PC-9 (cell line): ENCODE measurements around the gene ARID5B. TPM values are rescaled to one million over a fixed set of nuclear protein-coding genes. Genes with fewer than 3 reads are reported as not detected.

Experiments
- BruUV-seq: library from RNA; stranded (reverse); fragments of 400-500 nt; replicated peaks from 2 replicates; lab custom pipeline; 2021; lab: Mats Ljungman, UMichigan
- CTCF ChIA-PET: fragments of 300-600 bp; sonication (Branson Sonifier 250); formaldehyde crosslinking; loops from one replicate; lab custom pipeline; 2022; ENCODE audit warnings: antibody characterized with exemption; lab: Charles Lee
- POLR2A ChIA-PET: fragments of 300-600 bp; sonication (Branson Sonifier 250); formaldehyde crosslinking; loops from one replicate; lab custom pipeline; 2022; ENCODE audit warnings: antibody characterized with exemption; ENCODE audit not compliant: unreplicated experiment; lab: Charles Lee
- DNase-seq, 2 experiments: peaks; one replicate each; pipeline versions ENCODE4 v3.0.0 to v3.0.0-alpha.2; 2015 to 2022; ENCODE audit warnings: mixed read lengths in 1 of 2
- H2AFZ ChIP-seq: fragments of 200-600 bp; sonication (generic); 2 replicates; pipeline ENCODE4 v1.8.1; 2017; ENCODE audit warnings: antibody characterized with exemption
- H3F3A ChIP-seq: fragments of 200-600 bp; sonication (generic); 2 replicates; pipeline ENCODE4 v1.8.1; 2017; ENCODE audit warnings: antibody characterized with exemption, mild to moderate bottlenecking, low read depth; ENCODE audit not compliant: insufficient read depth
- H3K27ac ChIP-seq: fragments of 200-600 bp; sonication (generic); 2 replicates; pipeline ENCODE4 v1.6.1; 2016; ENCODE audit warnings: mixed run types
- H3K27me3 ChIP-seq: fragments of 200-600 bp; sonication (generic); 2 replicates; pipeline ENCODE4 v1.6.1; 2016; ENCODE audit warnings: low read depth, mixed run types; ENCODE audit not compliant: insufficient read depth
- H3K36me3 ChIP-seq: fragments of 200-600 bp; sonication (generic); 2 replicates; pipeline ENCODE4 v1.6.1; 2016; ENCODE audit warnings: low read depth, mixed run types
- H3K4me1 ChIP-seq: fragments of 200-600 bp; sonication (generic); replicated peaks from 2 replicates; pipeline ENCODE4 v1.6.1; 2016; ENCODE audit warnings: mixed run types; ENCODE audit not compliant: insufficient read depth
- H3K4me2 ChIP-seq: fragments of 200-600 bp; sonication (generic); 2 replicates; pipeline ENCODE4 v1.6.1; 2017; ENCODE audit warnings: mixed run types
- H3K4me3 ChIP-seq: fragments of 200-600 bp; sonication (generic); 2 replicates; pipeline ENCODE4 v1.6.1; 2016; ENCODE audit warnings: mixed run types
- H3K79me2 ChIP-seq: fragments of 200-600 bp; sonication (generic); 2 replicates; pipeline ENCODE4 v1.6.1; 2017; ENCODE audit warnings: low read depth, mixed run types
- H3K9me2 ChIP-seq: fragments of 200-600 bp; sonication (generic); 2 replicates; pipeline ENCODE4 v1.8.1; 2017; ENCODE audit warnings: mild to moderate bottlenecking; ENCODE audit not compliant: insufficient read depth
- H3K9me3 ChIP-seq: fragments of 200-600 bp; sonication (generic); 2 replicates; pipeline ENCODE4 v1.8.1; 2016; ENCODE audit warnings: low read depth; ENCODE audit not compliant: insufficient read depth
- H4K20me1 ChIP-seq: fragments of 200-600 bp; sonication (generic); 2 replicates; pipeline ENCODE4 v1.8.1; 2017; ENCODE audit not compliant: insufficient read depth
- CTCF ChIP-seq: fragments of 200-600 bp; sonication (generic); conservative IDR thresholded peaks from 2 replicates; pipeline ENCODE4 v1.6.1; 2017; ENCODE audit warnings: mixed run types, antibody characterized with exemption, mild to moderate bottlenecking, moderate library complexity
- EZH2 ChIP-seq: fragments of 200-600 bp; sonication (generic); IDR thresholded peaks from 2 replicates; pipeline ENCODE4 v1.8.0; 2017; ENCODE audit warnings: antibody characterized with exemption, low read depth
- intact Hi-C: fragments of 100-400 bp; cut with micrococcal nuclease; formaldehyde crosslinking; loops from one replicate; pipeline ENCODE4 v1.10.0; 2022; ENCODE audit not compliant: unreplicated experiment
- total RNA-seq: library from RNA; stranded (reverse); gene quantifications from 2 replicates; pipeline ENCODE4 v1.2.3, GENCODE V29; 2021

Gene ARID5B
- total RNA-seq, 1 experiment from 2014 or later, result 7.4 TPM

GRCh38 chr10:62037890-62038608, 136.6 kb downstream of the ARID5B start:
- DNase-seq, result peak in 1 of 2 experiments; percentile 69
- ChIA-PET POLR2A (interaction anchor here (0.5 to 0.6 kb wide), 2 partner anchors 57 to 580 kb away, joined by 3 to 4 read pairs; no protein-coding TSS in a partner anchor), CTCF (interaction anchor here (0.6 to 3.2 kb wide), 11 partner anchors 14 to 1221 kb away, joined by 3 to 23 read pairs (median 4); no protein-coding TSS in a partner anchor)
- no peaks in the 10 kb centered on the region for H3K9me2 ChIP-seq
- H3K9me3 ChIP-seq, result no peaks in the 10 kb centered on the region
- 0 out of 2 replicates have a peak, but pooled peaks cover 4% of the 10 kb centered on the region for H3F3A ChIP-seq
- TF ChIP-seq EZH2 (no peak), CTCF (no peak)
- no peaks in the 10 kb centered on the region for H4K20me1 ChIP-seq
- H3K4me2 ChIP-seq, result peak overlapping the region; percentile 59
- no TSS peak for BruUV-seq
- no peaks in the 10 kb centered on the region for H3K79me2 ChIP-seq
- intact Hi-C loops, result loop anchor here (1.0 to 10.0 kb wide), 15 partner anchors 39 to 1222 kb away; partner anchors contain the start of genes EGR2 and TMEM26
- no peaks in the 10 kb centered on the region for H3K27me3 ChIP-seq
- H3K27ac ChIP-seq, result peak overlapping the region; percentile 57
- H2AFZ ChIP-seq, result 0 out of 2 replicates have a peak overlapping the region, but pooled peaks have one; percentile 24
- H3K4me1 ChIP-seq, result peaks cover 31% of the 10 kb centered on the region
- H3K4me3 ChIP-seq, result peak overlapping the region; percentile 31; the same call in 1 of the 2 replicates
- H3K36me3 ChIP-seq, result no peaks in the 10 kb centered on the region

GRCh38 chr10:62038609-62039190, 137.2 kb downstream of the ARID5B start:
- ChIA-PET POLR2A (interaction anchor here (0.5 to 0.6 kb wide), 3 partner anchors 38 to 137 kb away, joined by 3 to 7 read pairs (median 4); no protein-coding TSS in a partner anchor), CTCF (interaction anchor here (0.6 to 3.2 kb wide), 11 partner anchors 15 to 700 kb away, joined by 3 to 23 read pairs (median 4); no protein-coding TSS in a partner anchor)
- H3K9me3 ChIP-seq, result 0 out of 2 replicates have a peak, but pooled peaks cover 4% of the 10 kb centered on the region
- DNase-seq, result peak; percentile 76 to 79
- no TSS peak for BruUV-seq
- H3K27ac ChIP-seq, result peak overlapping the region; percentile 57
- H3K4me2 ChIP-seq, result peak overlapping the region; percentile 59
- no peaks in the 10 kb centered on the region for H3K27me3 ChIP-seq
- H3K79me2 ChIP-seq, result no peaks in the 10 kb centered on the region
- H3K9me2 ChIP-seq, result no peaks in the 10 kb centered on the region
- H3K4me1 ChIP-seq, result peaks cover 35% of the 10 kb centered on the region
- no peaks in the 10 kb centered on the region for H3K36me3 ChIP-seq
- TF ChIP-seq EZH2, result no peak
- TF ChIP-seq CTCF, result peak; percentile 90
- H4K20me1 ChIP-seq, result no peaks in the 10 kb centered on the region
- 0 out of 2 replicates have a peak, but pooled peaks cover 4% of the 10 kb centered on the region for H3F3A ChIP-seq
- H3K4me3 ChIP-seq, result no peak overlapping the region
- intact Hi-C loops, result loop anchor here (1.0 to 10.0 kb wide), 13 partner anchors 39 to 1222 kb away; partner anchors contain the start of genes EGR2 and TMEM26
- H2AFZ ChIP-seq, result no peak overlapping the region

DNA sequence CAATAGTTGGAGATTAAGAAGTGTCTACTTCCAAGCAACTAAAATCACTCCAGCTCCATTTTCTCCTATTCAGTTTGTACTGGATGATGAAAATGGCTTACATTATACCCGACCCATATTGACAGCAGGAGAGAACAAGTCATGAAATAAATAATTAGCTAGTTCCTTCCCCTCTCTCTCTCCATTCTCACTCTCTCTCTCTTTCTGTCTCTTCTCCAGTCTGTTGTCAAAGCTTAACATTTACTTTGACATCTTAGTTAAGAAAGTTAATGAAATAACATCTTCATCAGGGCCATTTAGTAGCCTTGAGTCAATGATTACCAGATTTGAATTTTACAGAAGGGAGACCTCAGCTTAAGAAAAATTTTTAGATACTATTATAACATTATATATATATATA, 138.5 kb downstream of the ARID5B start:
- H3K27me3 ChIP-seq, result no peaks in the 10 kb centered on the region
- H3K79me2 ChIP-seq, result no peaks in the 10 kb centered on the region
- no TSS peak for BruUV-seq
- ChIA-PET POLR2A (no interaction called here), CTCF (interaction anchor here (0.6 to 3.2 kb wide), 2 partner anchors 88 to 206 kb away, joined by 3 to 23 read pairs; no protein-coding TSS in a partner anchor)
- H3K4me3 ChIP-seq, result no peak overlapping the region
- H3K4me1 ChIP-seq, result peaks cover 37% of the 10 kb centered on the region
- H3K27ac ChIP-seq, result no peak overlapping the region
- no peaks in the 10 kb centered on the region for H3K36me3 ChIP-seq
- no peaks in the 10 kb centered on the region for H3K9me2 ChIP-seq
- H3K9me3 ChIP-seq, result peaks cover 12% of the 10 kb centered on the region; the same call in 1 of the 2 replicates
- H3K4me2 ChIP-seq, result no peak overlapping the region
- no peak overlapping the region for H2AFZ ChIP-seq
- intact Hi-C loops, result loop anchor here (2.0 to 10.0 kb wide), 8 partner anchors 37 to 1117 kb away; partner anchors contain the start of genes EGR2 and TMEM26
- no peak for TF ChIP-seq EZH2
- no peak for TF ChIP-seq CTCF
- H4K20me1 ChIP-seq, result no peaks in the 10 kb centered on the region
- no peak for DNase-seq
- 0 out of 2 replicates have a peak, but pooled peaks cover 4% of the 10 kb centered on the region for H3F3A ChIP-seq
